ENCODE measurements around the gene CLEC2B.

- no peak for TF ChIP-seq EZH2 (IDR thresholded peaks at IDR 0.05; ENCODE audit: low read length, missing control alignments)
- TF ChIP-seq CTCF (conservative IDR thresholded peaks at IDR 0.05 in 1 of 2, IDR thresholded peaks at IDR 0.05 in 1 of 2; ENCODE audit: low read depth in 1 of 2, low read length in 2 of 2): no peak
Measured at GRCh38 chr12:9810671-9811070, 58.5 kb downstream of the CLEC2B start.

Measured in fibroblast of lung (primary cell).